Stimulated activated CD4-positive, alpha-beta T cell treated with anti-CD3 and anti-CD28 coated beads, Interleukin-2, amount 100 ng/mL, for 4 hours (primary cell): Measurements from ENCODE around the gene TTC23.
"Not testable (repeated sequence)": the region's sequence is repeated elsewhere in the genome, so short reads cannot be mapped to it uniquely, and the experiment has no call there.

Experiments
- DNase-seq: peaks from one replicate; pipeline ENCODE4 v3.0.0-alpha.2; 2020; ENCODE audit warnings: low read depth

Gene TTC23

DNA sequence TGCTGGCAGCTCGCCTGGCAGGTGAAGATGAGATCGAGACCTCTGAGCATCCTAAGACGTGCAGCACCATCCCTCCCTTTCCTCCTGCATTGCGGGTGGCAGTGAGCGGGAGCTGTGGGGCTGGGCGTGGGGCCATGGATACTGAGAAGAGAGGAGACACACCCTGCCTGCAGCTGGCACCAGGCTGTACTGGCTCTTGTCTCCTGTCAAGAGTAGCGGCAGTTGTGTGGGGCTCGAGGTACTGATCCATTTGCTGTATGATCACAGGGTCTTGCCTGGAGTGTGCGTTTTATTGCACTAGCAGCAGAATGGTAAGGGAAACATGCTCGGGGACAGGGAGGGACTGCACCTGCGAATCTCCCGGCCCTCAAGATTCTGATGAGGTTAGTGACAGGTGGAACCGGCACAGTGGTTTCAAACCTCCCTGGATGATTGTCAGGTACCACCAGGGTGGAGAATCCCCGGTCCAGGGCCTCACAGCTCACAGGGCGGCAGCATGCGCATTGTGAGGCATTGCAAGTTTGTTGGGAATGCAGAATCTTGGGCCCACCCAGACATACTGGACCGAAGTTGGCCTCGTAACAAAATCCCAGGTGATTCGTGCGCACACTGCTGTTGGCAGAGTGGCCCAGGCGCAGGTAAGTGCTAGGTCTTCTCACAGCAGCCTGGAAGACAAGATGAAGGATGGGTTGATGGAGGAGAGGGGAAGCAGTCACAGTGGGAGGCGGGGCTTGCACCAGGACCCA lies 130.4 kb downstream of the TTC23 start:
- no peak for DNase-seq

DNA sequence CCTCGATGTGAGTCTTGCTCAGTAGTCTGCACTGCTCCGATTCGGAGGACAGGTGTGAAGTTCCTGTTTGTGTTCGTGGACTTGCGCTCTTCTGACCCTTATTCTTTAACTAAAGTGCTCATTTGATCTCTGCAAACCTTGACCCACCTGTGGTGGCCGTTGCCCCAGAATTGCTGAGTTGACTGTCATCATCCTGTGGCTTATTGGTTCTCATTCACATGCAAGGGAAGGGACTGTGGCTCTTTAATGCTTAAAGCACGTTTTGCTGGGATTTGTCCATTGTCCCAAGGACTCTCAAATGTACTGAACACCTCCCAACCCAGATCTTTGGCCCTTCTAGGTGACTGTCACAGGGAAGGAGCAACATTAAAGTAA lies 131.1 kb downstream of the TTC23 start:
- DNase-seq: no peak

GRCh38 chr15:99117563-99118257 lies 131.7 kb downstream of the TTC23 start:
- DNase-seq: no peak

- DNase-seq: no peak
Measured at GRCh38 chr15:99117111-99117510, 132.3 kb downstream of the TTC23 start.

DNA sequence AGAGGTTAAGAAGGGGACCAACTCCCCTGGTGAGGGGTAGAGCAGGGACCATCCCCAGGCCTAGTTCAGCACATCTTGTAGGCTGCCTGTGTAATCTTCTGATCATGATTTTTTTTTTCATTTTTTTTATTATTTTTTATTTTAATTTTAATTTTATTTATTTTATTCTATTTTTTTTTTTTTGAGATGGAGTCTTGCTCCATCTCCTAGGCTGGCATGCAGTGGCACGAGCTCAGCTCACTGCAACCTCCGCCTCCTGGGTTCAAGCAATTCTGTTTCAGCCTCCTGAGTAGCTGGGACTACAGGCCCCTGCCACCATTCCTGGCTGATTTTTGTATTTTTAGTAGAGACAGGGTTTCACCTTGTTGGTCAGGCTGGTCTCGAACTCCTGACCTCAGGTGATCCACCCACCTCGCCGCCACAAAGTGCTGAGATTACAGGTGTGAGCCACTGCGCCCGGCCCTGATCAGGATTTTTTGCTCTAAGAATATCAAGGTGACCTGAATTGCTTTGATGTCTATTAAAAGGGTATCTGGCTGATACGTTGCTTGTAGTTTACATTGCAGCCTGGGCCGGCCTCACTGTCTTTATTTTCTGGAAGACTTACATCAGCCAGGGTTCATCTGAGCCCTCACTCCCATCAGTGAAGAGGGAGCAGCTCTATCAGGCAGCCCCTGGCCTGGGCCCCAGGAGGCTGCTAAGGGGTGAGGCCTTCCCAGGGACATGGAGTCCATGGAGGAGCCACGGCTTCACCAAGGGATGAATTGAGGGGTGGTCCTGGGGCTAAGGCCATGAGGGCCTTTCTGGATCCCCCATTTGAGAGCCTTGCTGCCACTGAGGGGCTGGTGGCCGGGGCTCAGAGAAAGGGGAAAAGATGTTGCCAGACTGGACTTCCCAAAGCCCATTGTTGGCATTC lies 133.8 kb downstream of the TTC23 start:
- no peak for DNase-seq

- no peak for DNase-seq
Measured at GRCh38 chr15:99114511-99115299, 134.7 kb downstream of the TTC23 start.

DNA sequence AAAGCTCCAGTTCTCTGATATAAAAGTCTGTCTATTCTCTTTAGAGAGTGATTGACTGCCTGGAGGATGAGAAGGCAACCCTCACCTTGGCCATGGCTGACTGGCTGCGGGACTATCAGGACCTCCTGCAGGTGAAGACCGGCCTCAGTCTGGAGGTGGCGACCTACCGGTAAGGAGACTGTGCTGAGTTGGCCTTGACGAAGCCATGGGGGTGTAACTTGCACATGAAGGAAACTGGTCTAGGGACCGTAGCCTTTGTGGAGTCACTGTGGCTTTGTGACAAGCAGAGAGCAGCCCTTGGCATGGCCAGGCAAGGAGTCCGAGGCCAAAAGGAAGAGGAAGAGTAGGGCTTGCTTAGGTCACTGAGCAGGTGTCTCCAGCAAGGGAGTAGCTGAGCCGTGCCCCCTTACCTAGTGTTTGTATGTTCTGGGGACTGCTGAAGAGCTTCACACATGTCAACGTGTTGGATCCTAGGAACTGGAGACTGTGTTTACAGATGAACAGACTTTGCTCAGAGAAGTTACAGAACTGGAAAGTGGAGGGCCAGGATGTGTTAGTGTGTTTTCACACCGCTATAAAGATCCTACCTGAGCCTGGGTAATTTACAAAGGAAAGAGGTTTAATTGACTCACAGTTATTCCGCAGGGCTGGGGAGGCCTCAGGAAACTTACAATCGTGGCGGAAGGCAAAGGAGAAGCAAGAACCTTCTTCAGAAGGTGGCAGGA lies 135.7 kb downstream of the TTC23 start:
- no peak for DNase-seq

DNA sequence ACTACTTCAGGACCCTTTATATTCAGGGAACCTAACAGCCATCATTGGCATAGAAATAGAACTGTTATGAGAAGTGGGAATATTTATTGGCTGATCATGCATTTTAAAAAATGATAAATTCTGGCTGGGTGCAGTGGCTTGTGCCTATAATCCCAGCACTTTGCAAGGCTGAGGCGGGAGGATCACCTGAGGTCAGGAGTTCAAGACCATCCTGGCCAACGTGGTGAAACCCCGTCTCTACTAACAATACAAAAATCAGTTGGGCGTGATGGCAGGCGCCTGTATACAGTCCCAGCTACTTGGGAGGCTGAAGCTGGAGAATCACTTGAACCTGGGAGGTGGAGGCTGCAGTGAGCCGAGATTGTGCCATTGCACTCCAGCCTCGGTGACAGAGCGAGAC lies 137.7 kb downstream of the TTC23 start:
- DNase-seq: not testable (repeated sequence)

- no peak for DNase-seq
Measured at GRCh38 chr15:99110581-99111320, 138.6 kb downstream of the TTC23 start.

DNA sequence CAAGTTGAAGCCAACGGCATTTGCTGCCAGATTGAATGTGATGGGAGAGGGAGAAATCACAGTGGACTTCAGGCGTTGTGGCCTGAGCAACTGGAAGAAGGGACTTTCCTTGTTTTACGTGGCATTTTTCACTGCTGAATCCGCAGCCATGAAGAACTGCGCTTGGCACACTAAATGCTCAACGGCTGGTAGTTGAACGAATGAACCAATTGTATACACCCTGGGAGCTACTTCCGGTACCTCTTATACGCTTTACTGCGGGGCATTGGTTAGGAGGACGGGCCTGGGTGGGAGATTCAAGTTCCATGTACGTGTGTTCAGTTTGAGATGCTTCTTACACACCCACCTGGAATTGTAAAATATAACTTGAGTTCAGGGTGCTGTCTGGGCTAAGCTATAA lies 139.3 kb downstream of the TTC23 start:
- no peak for DNase-seq

DNA sequence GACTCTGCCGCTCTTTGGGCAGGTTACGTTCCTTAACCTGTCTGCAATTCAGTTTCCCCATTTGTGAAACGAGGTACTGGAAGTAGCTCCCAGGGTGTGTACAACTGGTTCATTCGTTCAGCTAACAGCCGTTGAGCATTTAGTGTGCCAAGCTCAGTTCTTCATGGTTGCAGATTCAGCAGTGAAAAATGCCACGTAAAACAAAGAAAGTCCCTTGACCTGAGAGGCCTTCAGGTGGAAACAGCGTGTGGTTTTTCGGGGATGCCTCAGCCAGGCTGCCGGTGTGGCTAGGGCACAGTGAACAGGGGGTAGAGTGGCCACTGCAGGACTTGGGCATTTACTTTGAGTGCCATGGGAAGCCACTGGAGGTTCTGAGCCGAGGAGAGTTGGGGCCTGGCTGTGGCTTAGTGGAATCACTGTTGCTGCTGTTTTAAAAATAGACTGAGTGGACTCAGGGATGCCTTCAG lies 139.8 kb downstream of the TTC23 start:
- DNase-seq: no peak

GRCh38 chr15:99108993-99109392 lies 140.4 kb downstream of the TTC23 start:
- no peak for DNase-seq

- no peak for DNase-seq
Measured at GRCh38 chr15:99106417-99107220, 142.8 kb downstream of the TTC23 start.

- no peak for DNase-seq
Measured at GRCh38 chr15:99105514-99106341, 143.7 kb downstream of the TTC23 start.

- DNase-seq: no peak
Measured at GRCh38 chr15:99104788-99105513, 144.4 kb downstream of the TTC23 start, which contains the start of gene SYNM. Gene SYNM (plus strand): TSS chr15:99105080. CDS start chr15:99105200, 120 bp downstream.

- DNase-seq: no peak
Measured at GRCh38 chr15:99103279-99103678, 146.1 kb downstream of the TTC23 start.

GRCh38 chr15:99102332-99103235 lies 146.8 kb downstream of the TTC23 start:
- DNase-seq: no peak
